Islet precursor cell (in vitro differentiated cells): ENCODE data around the gene ENO1.
"Not testable (repeated sequence)": the region's sequence is repeated elsewhere in the genome, so short reads cannot be mapped to it uniquely, and the experiment has no call there.

ENCODE experiments used
- DNase-seq: peaks from one replicate; pipeline ENCODE4 v3.0.0-alpha.2; 2018

Gene ENO1

GRCh38 chr1:8892026-8892425, 13.5 kb upstream of the ENO1 start:
- DNase-seq = no peak

- no peak for DNase-seq
Observed at GRCh38 chr1:8891401-8891800, 12.9 kb upstream of the ENO1 start.

DNA sequence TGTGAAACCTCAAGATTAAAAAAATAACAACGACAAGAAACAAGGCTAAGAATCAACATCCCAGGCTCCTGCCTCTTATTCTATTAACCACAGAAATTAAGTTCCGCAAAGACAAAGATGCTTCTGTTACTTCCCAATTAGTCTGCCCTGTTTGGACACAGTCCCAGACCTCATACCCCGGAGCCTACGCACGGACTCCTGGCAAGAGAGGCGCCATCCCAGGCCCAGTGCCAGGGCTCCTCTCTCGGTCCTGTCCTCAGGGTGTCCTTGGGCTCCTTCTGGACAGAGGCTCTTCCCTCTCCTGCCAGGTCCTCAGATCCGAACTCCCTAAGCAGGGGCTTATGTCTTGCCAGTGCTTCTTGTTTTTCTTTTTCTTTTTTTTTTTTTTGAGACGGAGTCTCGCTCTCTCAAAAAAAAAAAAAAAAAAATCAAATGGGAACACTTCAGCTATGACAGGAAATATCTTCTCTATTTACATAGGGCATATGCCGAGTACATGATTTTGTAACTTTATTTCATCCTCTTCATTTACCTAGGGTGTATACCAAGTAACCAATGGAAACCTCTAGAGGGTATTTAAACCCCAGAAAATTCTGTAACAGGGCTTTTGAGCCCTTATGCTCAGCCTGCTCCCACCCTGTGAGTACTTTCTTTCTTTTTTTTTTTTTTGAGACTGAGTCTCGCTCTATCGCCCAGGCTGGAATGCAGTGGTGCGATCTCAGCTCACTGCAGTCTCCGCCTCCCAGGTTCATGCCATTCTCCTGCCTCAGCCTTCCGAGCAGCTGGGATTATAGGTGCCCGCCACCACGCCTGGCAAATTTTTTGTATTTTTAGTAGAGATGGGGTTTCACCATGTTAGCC, 11.7 kb upstream of the ENO1 start:
- no peak for DNase-seq

GRCh38 chr1:8889103-8889846, 10.8 kb upstream of the ENO1 start:
- DNase-seq = no peak

DNA sequence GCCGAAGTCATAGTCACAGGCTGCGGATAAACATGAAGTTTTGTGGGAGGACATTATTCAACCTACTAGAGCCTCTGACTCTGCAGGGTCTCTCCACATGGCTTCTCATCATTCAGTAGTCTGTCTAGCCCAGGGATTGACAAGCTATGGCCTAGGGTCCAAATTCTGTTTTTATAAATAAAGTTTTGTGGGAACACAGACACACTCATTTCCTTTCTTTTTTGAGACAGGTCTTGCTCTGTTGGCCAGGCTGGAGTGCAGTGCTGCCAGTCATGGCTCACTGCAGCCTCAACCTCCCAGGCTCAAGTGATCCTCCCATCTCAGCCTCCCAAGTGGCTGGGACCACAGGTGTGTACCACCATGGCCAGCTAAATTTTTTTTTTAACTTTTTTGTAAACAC, 8.1 kb upstream of the ENO1 start:
- DNase-seq = no peak

GRCh38 chr1:8886031-8886524, 7.6 kb upstream of the ENO1 start:
- DNase-seq = not testable (repeated sequence)

GRCh38 chr1:8884105-8884504, 5.6 kb upstream of the ENO1 start:
- DNase-seq = not testable (repeated sequence)

- DNase-seq = no peak
Observed at GRCh38 chr1:8883491-8883890, 5.0 kb upstream of the ENO1 start.

- DNase-seq = peak; percentile 77
Observed at GRCh38 chr1:8879922-8880676, 1.6 kb upstream of the ENO1 start.

DNA sequence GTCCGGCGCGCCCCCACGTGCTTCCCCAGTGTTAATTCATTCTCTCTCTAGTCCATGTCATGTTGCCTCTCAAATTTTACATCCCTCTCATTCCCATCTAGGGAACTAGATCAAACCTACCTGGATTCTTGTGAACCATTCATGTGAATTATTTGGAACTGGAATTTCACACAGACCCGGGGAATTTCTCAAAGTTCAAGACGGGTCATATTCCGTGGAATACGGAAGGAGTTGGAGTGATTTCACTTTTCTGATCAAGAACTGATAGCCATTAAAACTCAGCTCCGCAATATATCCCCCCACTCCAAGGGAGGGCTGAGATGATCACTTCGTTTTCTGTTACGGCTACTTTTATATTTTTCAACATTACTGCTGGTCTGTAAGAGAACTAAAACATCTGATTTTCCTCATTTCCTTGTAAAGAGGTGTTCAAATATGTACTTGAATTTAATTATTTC, 1.0 kb upstream of the ENO1 start:
- no peak for DNase-seq

DNA sequence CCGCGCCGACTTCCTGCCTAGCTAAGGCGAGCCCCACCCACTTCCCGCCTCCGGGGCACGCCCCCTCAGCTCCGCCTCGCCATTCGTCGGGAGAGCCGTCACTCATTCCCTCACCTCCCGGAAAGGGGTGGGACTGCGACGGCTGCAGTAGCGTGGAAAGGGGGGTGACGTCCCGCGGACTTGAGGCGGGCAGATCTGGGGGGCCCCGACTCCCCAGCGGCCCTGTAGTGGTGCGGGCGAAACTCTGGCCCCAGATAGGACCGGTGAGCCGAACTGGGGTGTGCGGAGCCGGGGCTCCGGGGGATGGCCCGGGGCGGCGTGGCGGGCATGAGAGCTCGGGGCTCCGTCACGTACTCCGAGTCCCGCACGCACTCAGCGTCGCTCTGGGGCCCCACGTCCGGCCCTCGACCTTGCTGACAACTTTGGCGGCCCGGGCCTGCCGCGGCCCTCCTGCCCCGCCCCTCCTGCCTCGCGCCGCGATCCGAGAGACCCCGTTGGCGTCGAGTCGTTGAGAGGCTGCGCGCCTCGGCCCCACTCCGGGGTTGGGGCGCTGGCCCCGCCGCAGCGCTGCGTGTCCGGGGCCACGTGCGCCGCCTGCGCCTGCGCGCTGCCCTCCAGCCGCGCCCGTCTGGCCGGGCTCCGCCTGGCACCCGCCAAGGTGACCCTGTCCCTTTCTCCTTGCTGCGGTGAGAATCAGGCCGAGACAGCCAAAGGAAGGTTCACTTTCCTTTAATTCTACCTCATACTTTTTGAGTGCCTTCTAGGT, 395 bp upstream of the ENO1 start:
- peak; percentile 98 for DNase-seq

- no peak for DNase-seq
Observed at GRCh38 chr1:8876087-8876486, 2.4 kb downstream of the ENO1 start.

DNA sequence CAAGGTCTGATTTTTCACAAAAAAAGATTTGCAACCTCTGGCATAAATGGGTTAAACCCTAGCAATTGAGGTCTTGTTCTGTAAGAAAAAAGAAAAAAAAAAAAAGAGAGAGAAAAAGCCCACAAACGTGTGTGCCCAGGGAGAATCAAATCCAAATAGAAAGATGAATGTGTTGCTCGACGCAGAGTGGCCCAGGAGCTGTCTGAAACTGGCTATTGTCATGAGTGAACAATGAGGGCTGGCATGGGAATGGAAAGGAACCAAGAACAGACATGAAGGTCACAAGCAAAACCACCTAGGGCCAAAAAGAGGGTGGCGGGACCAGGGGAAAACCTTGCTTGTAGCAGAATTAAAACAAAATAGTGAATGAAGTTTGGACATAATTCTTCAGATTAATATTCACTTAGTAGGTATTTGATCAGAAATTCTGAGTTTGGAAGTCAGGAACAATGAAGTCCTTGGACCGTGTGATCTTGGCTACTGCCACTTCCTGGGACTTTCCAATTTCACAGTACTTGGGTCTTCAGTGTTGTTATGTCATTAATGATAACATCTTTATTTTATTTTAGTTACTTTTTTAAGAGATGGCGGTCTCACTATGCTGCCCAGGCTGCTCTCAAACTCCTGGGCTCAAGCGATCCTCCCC, 3.1 kb downstream of the ENO1 start:
- DNase-seq = no peak

GRCh38 chr1:8874230-8875201, 4.0 kb downstream of the ENO1 start:
- no peak for DNase-seq

- DNase-seq = peak; percentile 97
Observed at GRCh38 chr1:8873506-8874229, 4.8 kb downstream of the ENO1 start.

GRCh38 chr1:8873001-8873400, 5.5 kb downstream of the ENO1 start:
- no peak for DNase-seq

- DNase-seq = no peak
Observed at GRCh38 chr1:8871965-8872399, 6.5 kb downstream of the ENO1 start.

- DNase-seq = no peak
Observed at GRCh38 chr1:8871539-8871935, 6.9 kb downstream of the ENO1 start.

DNA sequence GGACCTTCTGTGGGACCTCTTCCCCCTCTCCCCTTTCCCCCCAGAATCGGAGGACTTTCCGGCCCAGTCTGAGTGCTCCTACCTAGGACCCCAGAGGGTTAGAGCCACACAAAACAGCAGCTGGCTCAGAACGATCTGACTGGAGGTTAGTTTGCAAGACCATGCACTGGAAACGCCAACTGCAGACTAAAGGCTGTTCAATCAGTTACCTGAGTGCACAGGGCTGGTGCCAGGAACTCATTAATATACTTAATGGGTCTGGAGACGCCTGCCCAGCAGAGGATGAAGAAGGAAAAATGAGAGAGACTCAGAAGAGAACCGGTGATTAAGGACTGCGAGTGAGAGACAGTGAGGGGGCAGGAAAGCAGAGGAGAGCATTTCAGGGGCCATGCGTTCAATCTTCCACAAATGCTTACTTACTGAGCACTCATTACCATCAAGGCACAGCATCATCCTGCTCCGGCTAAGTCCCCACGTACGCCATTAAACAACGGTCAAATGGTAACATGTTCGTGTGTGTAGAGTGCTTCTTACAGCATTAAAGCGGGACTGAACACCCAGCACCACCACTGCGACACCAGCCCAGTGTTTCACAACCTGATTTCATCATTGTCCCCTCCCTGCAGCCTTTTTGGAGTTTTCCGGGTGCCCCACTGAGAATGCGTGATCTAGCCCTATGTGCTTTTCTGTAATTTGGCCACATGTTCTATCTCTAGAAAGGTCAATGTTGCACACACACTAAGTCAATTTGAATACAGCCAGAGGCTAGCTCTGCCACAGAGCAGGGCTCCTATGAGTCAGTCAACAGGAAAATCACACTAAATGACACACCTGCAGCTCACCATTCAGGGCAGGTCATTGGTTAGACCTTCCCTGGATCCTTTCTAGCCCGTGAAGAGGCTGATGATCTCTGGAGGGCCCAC, 7.6 kb downstream of the ENO1 start:
- DNase-seq = peak; percentile 75
